GM12801 (cell line): ENCODE data around the gene FAF2.

Experiments used
- CTCF ChIP-seq: IDR thresholded peaks from one replicate; pipeline ENCODE4 v1.5.1; 2011; ENCODE audit warnings: control low read depth; ENCODE audit not compliant: insufficient read length; ENCODE audit errors: extremely low read depth

Gene FAF2

GRCh38 chr5:176501333-176501732 lies 53.1 kb downstream of the FAF2 start:
- TF ChIP-seq CTCF = no peak

- no peak for TF ChIP-seq CTCF
Measured at GRCh38 chr5:176503496-176503895, 55.3 kb downstream of the FAF2 start.

GRCh38 chr5:176507911-176508310 lies 59.7 kb downstream of the FAF2 start:
- TF ChIP-seq CTCF = no peak

GRCh38 chr5:176508603-176509002 lies 60.4 kb downstream of the FAF2 start:
- no peak for TF ChIP-seq CTCF

GRCh38 chr5:176513788-176514187 lies 65.6 kb downstream of the FAF2 start:
- no peak for TF ChIP-seq CTCF

GRCh38 chr5:176514244-176514950 lies 66.2 kb downstream of the FAF2 start:
- no peak for TF ChIP-seq CTCF

- no peak for TF ChIP-seq CTCF
Measured at GRCh38 chr5:176515396-176515795, 67.2 kb downstream of the FAF2 start.
